HG02840 (cell line): ENCODE results near the gene CRABP1.

Experiments
- ATAC-seq: cut with Tn5 transposase; IDR thresholded peaks from one replicate; pipeline ENCODE4 v1.9.1; 2021; ENCODE audit warnings: mild to moderate bottlenecking, moderate library complexity, moderate number of reproducible peaks; ENCODE audit not compliant: unreplicated experiment, low FRiP score

The CRABP1 gene

DNA sequence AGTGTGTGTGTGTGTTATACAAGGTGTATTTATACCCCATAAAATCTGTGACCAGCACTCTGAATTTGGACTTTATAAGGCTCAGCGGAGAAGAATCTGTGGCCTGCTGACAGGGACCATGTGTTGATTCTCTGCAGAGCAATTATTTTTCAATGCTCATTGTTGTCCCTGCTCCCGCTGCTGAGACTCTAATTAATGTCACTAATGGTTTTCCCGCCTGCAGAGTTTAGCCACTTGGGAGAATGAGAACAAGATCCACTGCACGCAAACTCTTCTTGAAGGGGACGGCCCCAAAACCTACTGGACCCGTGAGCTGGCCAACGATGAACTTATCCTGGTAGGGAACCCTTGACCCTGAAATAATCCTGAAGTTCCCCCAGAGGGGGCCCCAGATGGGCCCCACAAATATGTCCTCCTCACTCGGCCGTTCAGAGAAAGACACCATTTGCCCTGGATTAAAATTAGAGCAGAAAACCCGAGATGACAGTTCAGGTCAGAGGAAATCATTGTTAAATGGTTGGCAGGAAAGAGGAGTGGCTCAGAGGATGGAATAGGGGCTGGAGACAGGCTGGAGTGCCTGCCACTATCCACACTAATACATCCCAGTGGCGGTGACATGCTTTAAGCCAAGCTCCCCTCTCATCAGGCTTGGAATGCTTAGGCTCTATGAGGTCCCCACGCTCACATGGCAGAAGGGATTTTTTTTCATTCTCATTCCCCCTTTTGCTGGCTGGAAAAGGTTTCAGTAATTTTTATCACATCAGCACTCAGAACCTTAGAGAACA is 3.3 kb downstream of the CRABP1 start:
- no peak for ATAC-seq

DNA sequence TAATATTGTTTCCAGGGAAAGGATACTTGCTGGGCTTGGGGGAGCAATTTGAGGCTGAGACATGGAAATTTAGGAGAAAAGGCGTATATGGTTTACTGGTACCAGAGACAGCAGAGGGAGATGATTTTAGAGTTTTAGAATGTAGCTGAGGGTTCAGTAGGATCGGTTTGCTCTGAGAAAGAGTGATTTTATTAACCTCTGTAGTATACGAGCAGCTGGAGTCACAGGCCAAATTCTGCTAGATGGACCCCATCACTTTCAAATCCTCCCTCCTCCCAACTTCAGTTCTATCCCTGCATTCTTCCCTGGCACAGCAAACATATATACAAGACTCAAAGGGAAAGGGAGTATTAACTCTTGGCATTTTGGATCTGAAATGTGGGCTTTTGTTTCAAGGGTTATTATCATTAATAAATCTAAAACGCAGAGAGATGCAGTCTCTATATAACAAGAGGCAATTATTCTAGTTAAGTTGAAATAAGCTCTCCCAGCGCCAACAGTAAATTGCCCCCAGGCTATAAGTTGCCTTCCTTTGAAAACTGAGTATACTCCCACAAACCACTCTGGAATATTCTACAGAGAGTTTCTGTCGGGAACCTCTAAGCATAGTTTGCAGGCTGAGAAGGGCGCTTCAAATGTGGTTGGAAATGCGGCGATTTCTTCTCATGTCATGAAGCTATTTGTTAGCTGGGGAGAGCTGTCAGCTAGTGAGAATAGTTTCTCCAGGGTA is 5.4 kb downstream of the CRABP1 start:
- ATAC-seq, result no peak

DNA sequence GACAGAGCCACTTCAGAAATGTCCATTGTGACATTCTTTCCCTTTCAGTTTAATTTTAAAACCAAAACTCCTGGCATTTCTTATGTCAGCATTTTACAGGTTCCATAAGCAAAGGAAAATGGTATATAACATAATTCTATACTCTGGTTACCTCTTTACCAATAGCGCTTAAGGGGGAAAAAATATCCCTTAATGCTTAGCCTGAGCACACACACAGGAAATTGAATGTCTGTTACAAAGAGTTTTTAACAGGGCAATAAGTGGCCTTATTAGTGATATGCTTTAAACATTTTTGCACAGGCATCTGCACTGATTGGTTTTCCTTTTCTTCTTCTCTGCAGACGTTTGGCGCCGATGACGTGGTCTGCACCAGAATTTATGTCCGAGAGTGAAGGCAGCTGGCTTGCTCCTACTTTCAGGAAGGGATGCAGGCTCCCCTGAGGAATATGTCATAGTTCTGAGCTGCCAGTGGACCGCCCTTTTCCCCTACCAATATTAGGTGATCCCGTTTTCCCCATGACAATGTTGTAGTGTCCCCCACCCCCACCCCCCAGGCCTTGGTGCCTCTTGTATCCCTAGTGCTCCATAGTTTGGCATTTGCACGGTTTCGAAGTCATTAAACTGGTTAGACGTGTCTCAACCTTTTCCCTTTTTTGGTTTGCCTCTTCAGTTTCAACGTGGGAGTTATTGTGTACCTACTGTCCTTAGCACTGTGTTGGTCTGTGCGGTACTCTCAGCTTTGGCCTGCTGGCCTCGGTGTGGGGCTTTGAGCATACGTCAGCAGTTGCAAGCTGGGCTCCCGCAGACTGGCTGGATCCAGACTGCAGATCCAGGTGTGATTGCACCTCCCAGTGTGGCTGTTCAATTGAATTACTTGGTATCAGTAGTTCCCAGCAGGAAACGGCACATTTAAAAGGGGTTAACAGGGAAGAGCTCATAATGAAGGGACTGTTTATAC is 7.7 kb downstream of the CRABP1 start:
- ATAC-seq, result no peak

DNA sequence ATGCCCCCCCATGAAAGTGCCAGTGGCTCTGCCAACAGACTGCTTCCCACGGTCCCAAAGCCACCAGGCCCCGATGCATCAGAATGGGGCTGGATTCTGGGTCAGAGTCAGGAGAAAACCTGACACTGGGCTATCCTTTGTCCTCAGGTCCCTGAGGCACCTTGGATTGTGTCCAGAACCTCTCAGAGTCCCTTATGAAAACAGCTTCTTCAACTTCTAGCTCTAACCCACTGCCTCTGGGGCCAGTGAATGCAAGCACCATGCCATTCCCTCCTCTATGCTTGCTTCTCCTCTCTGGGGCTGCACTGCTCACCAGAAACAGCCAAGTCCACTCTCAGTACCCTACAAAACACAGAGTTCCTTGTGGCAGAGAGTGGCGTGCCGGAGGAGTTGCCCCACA is 9.9 kb downstream of the CRABP1 start:
- ATAC-seq, result no peak

DNA sequence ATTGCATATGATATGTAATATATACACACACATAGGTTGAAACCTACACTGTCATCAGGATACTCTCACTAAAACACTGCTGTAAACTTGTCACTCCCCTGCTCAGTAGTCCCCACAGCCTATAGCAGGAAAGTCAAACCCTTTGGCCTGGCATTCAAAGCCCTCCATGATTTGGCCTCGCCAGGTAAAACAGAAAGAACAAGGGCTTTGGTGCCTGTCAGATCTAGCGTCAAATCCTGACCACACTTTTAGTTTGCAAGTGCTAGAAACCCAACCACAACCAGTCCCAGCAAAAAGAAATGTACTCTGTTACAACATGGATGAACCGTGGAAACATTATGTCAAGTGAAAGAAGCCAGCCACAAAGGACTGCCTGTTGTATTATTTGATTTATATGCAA is 11.4 kb downstream of the CRABP1 start:
- no peak for ATAC-seq

DNA sequence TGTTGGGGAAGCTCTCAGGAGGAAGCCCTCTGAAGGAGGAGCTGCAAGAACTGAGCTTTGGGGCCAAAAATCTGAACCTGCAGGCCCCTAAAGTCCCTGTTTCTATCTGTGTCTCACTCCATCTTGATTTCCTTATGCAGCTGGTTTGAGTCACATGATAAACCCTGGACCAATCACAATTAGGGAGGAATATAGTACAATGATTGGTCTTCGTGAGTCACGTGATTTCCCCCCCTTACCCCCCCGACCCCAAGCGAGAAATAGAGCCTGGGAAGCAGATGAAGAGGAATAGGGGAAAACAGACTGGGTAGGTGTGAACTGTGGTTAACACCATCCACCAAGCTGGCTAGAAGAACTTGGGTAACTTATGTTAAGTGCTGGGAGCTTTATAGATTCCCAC is 12.9 kb downstream of the CRABP1 start:
- no peak for ATAC-seq

DNA sequence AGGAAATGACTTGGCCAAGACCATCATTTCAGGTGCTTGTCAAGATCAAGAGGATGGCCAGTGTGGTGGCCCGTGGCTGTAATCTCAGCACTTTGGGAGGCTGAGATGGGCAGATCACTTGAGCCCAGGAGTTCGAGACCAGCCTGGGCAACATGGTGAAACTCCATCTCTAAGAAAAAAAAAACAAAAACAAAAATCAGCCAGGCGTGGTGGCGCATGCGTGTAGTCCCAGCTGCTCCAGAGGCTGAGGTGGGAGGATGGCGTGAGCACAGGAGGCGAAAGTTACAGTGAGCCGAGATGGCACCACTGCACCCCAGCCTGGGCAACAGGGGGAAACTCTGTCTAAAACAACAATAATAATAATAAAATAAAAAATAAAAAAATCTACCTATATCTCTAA is 15.0 kb downstream of the CRABP1 start:
- ATAC-seq, result no peak

DNA sequence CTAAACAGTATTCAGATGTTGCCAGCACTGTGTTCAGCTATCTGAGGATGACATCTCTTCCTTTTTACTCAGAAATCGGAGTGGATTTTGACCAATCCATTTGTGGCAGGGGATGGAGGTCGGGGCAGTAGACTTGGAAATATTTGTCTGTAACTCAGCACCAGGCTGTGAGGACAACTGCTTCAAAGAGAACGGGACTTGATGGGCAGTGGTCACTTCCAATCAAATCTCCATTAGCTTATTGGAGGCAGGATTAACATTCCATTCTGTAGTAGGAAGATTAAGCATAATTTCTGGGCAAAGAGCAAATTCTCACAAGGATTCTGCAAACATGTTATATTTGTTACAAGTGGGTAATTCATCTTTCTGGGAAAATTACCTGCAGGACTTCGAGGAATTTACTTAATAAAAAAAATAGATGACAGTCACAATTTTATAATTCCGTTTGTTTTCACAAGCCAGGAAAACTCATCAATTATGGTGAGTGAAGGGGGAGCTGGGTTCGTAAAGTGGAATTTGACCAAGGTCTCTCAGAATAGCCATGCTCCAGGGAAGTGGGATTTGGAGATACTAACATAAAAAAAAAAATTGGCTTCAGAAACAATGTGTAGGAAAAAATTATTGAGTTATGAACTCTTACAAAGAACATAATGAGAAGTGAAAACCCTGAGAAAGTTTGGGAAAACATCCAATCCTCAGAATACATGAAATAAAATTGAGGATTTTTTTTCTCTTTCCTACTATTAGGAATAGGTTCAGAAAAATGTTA is 18.1 kb downstream of the CRABP1 start:
- no peak for ATAC-seq

DNA sequence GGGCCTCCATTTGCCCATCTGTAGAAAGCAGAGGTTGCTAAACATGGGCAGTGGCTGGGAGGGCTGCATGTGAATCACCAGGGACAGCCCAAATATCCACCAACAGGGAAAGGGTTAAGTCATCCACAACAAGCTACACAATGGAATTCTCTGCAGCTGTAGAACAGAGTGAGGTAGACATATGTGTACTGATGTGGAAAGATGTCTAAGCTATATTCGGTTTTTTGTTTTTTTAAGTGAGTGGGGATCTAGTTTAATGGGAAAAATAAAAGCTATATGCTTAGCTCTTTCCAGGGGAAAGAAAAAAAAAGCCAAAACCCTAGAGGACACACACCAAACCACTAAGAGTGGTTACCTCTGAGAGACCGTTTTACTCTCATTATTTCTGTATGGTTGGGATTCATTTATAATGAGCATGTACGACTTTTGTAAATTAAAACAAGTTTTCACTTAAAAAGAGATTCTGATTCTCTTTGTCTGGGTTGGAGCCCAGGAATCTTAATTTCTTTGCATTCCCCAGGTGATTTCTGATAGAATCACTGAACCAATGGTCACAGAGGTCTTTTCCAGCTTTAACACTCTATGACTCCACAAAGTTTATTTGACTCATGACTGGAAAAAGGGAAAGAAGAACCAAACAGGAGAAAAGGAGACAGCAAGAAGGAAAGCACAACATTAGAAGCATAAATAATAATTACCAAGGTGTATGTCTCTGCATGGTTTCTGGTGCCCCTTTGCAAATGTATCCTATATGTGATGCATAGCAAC is 19.1 kb downstream of the CRABP1 start:
- no peak for ATAC-seq

DNA sequence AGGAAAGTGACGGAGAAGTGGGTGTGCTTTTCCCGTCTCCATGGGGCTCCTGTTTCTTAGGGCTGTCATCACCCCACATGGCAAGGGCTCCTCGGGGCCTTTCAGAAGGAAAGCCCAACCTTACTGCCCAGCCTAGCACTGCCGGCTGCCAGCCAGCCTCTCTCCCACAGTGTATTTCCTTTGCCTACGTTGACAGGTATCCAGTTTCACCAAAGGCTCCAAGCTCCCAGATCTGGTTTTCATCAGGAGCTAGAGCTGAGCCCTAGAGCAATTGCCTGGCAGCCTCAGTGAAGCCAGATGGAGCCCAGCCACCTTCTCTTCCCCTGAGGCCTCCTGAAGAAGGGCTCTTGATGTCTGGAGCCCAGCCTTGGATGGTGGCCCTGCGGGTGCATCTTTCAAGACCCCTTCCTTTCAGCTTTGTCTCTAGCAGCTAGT is 20.2 kb downstream of the CRABP1 start:
- ATAC-seq, result no peak

DNA sequence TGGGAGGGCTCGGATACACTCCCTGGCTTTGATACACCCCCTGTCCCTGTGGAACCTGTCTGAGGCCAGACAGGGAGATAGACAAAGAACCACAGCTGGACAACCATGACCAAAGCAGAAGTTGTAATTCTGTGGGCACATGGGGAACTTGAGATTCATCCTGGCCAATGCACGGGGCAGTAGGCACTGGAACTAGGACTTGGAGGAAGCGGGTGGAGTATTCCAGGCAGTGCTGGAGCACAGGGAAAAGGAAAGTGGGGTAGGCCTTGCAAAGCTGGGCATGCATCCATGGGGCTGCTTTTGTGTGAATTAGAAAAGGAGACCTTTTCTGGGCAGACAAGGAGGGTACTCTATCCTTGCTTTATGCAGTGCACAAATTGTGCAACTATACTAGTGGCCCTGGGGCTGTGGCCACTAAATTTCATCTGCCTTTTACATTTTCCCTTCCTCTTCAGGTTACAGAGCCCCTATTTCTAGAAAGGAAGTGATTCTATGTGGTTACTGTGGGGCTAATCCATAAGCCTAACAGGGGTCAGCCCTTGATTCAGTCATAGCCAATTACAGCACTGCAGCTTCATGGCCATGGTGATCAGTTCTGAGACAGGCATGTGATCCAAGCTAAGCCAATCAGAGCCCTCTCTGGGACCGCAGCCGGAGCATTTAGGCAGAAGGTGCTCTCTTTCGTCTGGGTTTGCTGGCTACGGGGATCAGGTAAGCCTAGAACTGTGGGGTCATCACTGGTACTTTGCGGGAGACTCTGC is 21.0 kb downstream of the CRABP1 start:
- ATAC-seq, result no peak

DNA sequence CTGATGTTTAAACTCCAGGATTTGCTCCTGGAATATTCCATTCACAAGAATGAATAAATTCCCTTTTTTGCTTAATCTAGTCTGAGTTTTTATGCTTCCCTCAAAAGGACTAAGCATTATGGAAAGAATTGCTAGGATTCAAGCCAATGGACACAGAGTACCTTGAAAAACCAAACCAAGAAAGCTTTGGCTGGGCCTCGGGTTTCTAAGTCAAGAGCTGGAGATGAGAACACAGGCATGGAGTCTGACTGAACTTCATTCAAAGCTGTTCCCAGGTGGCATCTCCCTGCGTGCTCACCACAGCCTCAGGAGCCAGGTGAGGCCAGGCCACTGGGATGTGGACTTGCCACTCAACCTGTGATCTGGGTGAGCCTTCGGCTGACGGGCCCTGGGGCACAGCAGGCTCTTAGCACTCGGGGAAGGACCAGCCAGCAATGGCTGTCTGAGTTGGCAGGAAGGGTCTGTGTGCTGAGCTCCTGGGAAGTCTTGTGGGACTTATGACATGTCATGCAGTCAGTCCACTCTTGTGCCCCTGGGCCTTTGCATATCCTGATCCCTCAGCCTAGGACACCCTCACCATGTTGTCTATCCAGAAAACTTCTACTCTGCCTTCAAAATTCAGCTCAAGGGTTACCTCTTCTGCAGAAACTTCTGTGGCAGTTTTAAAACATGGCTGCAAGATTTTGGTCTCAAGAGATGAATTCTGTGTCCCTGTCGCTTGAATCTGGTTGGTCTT is 21.8 kb downstream of the CRABP1 start:
- no peak for ATAC-seq

DNA sequence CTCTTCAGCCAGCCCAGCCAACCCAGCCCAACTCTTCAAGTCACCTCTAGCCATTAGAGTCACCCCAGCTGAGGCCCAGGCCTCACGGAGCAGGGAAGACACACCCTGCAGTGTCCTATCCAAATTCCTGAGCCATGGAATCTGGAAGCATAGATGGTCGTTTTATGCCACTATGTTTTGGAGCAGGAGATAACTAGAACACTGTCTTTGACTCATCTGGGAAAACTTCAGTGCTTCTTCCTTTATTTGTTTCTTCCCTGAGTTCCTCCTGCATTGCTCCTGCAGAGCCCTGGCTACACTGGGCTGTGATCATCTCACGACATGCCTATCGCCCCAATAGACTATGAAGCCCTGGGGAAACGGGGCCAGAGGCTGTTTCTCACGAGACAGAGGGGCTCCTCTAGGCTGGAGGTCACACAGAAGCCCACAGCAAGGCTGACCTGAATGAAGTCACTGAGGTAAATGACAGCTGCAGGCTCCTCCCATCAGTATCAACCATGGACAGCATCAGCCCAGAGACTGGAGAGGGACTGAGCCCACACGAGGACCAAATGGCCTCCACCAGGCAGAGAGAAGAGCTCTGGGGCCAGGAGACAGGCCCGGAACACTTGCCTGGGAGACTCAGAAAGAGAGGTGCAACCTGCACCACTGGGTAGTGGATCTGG is 22.7 kb downstream of the CRABP1 start:
- no peak for ATAC-seq

DNA sequence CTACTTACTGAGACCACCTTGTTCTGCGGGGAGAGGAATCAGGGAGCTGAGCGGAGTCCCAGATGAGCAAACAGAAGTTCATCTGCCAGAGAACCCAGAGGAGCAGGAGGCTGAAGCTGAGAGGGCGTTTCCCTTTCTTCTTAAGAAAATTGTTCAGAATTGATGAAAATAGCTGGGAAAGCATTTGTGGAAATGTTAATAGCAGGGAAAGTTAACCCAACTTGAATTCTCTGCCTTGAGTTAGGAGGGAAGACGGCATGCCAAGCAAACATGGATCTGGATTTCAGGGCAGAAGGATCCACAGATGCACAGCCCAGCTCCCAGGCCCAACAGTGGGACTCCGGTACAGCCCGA is 23.2 kb downstream of the CRABP1 start:
- ATAC-seq, result no peak

DNA sequence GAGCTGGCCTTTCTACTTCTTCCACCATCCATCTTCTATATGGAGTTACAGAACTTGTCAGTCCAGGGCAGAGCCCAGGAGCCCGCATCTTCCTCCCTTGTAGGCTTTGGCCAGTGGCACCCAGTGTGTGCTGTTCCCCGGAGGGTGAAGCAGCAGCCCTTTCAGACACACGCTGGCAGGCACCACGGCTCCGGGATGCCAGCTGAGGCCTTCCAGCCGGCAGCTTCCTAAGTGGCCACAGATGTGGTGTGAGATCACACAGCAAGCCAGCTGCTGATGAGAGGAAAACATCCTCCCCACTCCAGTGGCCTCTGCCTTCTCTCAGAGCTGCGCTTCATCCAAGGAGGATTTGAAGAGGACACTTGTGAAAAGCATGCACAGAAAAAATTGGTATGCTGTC is 24.1 kb downstream of the CRABP1 start:
- ATAC-seq, result no peak

DNA sequence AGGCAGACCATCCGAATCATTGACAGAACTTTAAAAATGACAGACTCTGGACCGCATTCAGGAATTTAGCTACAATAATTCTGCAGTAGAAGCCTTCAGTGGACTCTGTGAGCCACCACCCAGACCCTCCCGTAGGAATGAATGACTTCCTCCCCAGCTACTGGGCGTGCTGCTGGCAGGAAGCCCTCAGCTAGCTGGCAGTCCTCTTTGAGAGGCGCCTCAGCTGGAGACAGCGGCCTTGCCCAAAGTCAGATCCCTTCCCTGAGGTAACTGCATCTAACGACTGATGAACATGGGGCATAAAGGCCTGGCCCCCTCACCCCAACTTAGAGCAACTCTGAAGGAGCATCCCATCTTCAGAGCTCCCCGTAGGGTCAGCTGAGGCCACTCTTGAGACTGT is 25.8 kb downstream of the CRABP1 start:
- no peak for ATAC-seq

DNA sequence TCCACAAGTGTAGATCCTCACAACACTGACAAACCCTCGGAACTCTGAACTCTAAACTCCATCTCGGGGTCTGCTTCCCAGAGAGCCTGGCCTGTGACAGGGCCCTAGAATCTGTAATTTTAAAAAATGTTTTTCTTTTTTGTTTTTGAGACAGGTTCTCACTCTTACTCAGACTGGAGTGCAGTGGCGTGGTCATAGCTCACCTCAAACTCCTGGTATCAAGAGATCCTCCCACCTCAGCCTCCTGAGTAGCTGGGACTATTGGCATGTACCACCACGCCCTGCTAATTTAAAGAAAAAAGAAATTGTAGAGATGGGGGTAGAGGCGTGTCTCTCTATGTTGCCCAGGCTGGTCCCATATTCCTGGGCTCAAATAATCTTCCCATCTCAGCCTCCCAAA is 26.2 kb downstream of the CRABP1 start:
- no peak for ATAC-seq

DNA sequence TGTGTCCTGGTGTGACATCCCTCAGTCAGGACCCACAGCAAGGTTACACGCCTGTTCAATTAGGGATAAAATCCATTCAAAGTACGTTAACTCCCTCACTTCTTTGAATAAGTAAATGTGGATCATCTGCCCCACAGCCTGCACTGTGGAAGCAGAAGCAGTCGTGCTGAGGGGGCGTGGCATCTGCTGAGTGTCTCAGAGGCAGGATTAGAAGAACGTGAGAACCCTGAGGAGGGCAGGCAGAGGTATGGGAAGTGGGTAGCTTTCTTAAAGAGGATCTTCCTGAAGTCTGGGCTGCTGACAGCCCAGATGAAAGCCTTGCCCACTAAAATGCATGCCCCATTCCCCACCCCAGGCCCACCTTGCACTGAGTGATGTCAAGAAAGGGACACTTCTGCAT is 28.5 kb downstream of the CRABP1 start:
- no peak for ATAC-seq
